Trophoblast cell (in vitro differentiated cells and primary cell): Measurements from ENCODE around the gene CD163.

Experiments
- DNase-seq, 2 donors: peaks; one replicate each; pipeline ENCODE4 v3.0.0-alpha.2; 2016
- H2AFZ ChIP-seq: 2 replicates; pipeline ENCODE4 v1.6.1; 2013; ENCODE audit warnings: low read length, moderate library complexity, mild to moderate bottlenecking; ENCODE audit not compliant: insufficient read depth, poor library complexity
- H2AK5ac ChIP-seq: 2 replicates; pipeline ENCODE4 v1.6.1; 2013; ENCODE audit warnings: mild to moderate bottlenecking, low read length
- H2BK120ac ChIP-seq: 2 replicates; pipeline ENCODE4 v1.6.1; 2013; ENCODE audit warnings: low read length, mild to moderate bottlenecking, moderate library complexity; ENCODE audit not compliant: insufficient read depth, poor library complexity
- H2BK12ac ChIP-seq: 2 replicates; pipeline ENCODE4 v1.6.1; 2013; ENCODE audit warnings: mild to moderate bottlenecking, low read length, moderate library complexity
- H2BK5ac ChIP-seq: 2 replicates; pipeline ENCODE4 v1.6.1; 2013; ENCODE audit warnings: low read length, low read depth, moderate library complexity, mild to moderate bottlenecking; ENCODE audit not compliant: poor library complexity
- H3K14ac ChIP-seq: 2 replicates; pipeline ENCODE4 v1.6.1; 2013; ENCODE audit warnings: mild to moderate bottlenecking, low read length
- H3K18ac ChIP-seq: 2 replicates; pipeline ENCODE4 v1.6.1; 2013; ENCODE audit warnings: mild to moderate bottlenecking, low read length
- H3K23ac ChIP-seq: 2 replicates; pipeline ENCODE4 v1.6.1; 2013; ENCODE audit warnings: low read length
- H3K27ac ChIP-seq: 2 replicates; pipeline ENCODE4 v1.5.1; 2013; ENCODE audit warnings: low read depth, mild to moderate bottlenecking, inconsistent platforms, low read length, moderate library complexity
- H3K27me3 ChIP-seq: 2 replicates; pipeline ENCODE4 v1.6.1; 2013; ENCODE audit warnings: inconsistent platforms, mild to moderate bottlenecking, low read length, moderate library complexity; ENCODE audit not compliant: insufficient read depth
- H3K36me3 ChIP-seq, 2 experiments: 1 replicate in 1 of 2; 2 replicates in 1 of 2; pipeline ENCODE4 v1.6.1; 2013; ENCODE audit warnings: low read length in 2 of 2, mild to moderate bottlenecking in 2 of 2, moderate library complexity in 1 of 2; ENCODE audit not compliant: insufficient read depth in 2 of 2, control insufficient read depth in 1 of 2
- H3K4ac ChIP-seq: 2 replicates; pipeline ENCODE4 v1.6.1; 2013; ENCODE audit warnings: low read depth, mild to moderate bottlenecking, low read length, moderate library complexity
- H3K4me1 ChIP-seq, 2 experiments: 1 replicate in 1 of 2; 2 replicates in 1 of 2; pipeline ENCODE4 v1.6.1; 2013; ENCODE audit warnings: low read length in 2 of 2, mild to moderate bottlenecking in 2 of 2, moderate library complexity in 1 of 2; ENCODE audit not compliant: insufficient read depth in 2 of 2, control insufficient read depth in 1 of 2
- H3K4me2 ChIP-seq: 2 replicates; pipeline ENCODE4 v1.6.1; 2013; ENCODE audit warnings: inconsistent platforms, mild to moderate bottlenecking, low read length, moderate library complexity
- H3K4me3 ChIP-seq: 2 replicates; pipeline ENCODE4 v1.5.1; 2013; ENCODE audit warnings: mild to moderate bottlenecking, low read depth, low read length, inconsistent platforms
- H3K79me1 ChIP-seq: one replicate; pipeline ENCODE4 v1.6.1; 2013; ENCODE audit warnings: low read length
- H3K79me2 ChIP-seq: 2 replicates; pipeline ENCODE4 v1.6.1; 2013; ENCODE audit warnings: low read length, mild to moderate bottlenecking; ENCODE audit not compliant: control insufficient read depth, insufficient read depth, poor library complexity
- H3K9ac ChIP-seq: 2 replicates; pipeline ENCODE4 v1.6.1; 2013; ENCODE audit warnings: mild to moderate bottlenecking, low read length
- H3K9me3 ChIP-seq: 2 replicates; pipeline ENCODE4 v1.6.1; 2013; ENCODE audit warnings: low read depth, mild to moderate bottlenecking, control low read depth, inconsistent platforms, low read length; ENCODE audit not compliant: insufficient read depth
- H4K12ac ChIP-seq: 2 replicates; pipeline ENCODE4 v1.6.1; 2013; ENCODE audit warnings: low read depth, mild to moderate bottlenecking, low read length, moderate library complexity
- H4K8ac ChIP-seq: 2 replicates; pipeline ENCODE4 v1.6.1; 2013; ENCODE audit warnings: low read depth, mild to moderate bottlenecking, low read length, moderate library complexity
- H4K91ac ChIP-seq: one replicate; pipeline ENCODE4 v1.6.1; 2013; ENCODE audit warnings: low read depth, mild to moderate bottlenecking, low read length, moderate library complexity
- WGBS: extraction: QIAGEN DNeasy Blood & Tissue Kit; methylation state at CpG from one replicate; pipeline ENCODE4 v1.1.7; 2013; ENCODE audit warnings: missing lambda C conversion rate; ENCODE audit not compliant: insufficient read length, insufficient coverage; ENCODE audit errors: extremely low coverage; 5-methylcytosine and 5-hydroxymethylcytosine counted together

CD163 gene

GRCh38 chr12:7444537-7444936, 59.0 kb downstream of the CD163 start:
- H2BK12ac ChIP-seq: no peak overlapping the region
- no peak overlapping the region for H3K9ac ChIP-seq
- H4K8ac ChIP-seq: no peak overlapping the region
- no peaks in the 10 kb centered on the region for H3K79me2 ChIP-seq
- no peak overlapping the region for H2BK120ac ChIP-seq
- H3K36me3 ChIP-seq: no peaks in the 10 kb centered on the region
- no peak overlapping the region for H4K12ac ChIP-seq
- H3K14ac ChIP-seq: no peak overlapping the region
- no peak overlapping the region for H2AFZ ChIP-seq
- WGBS: no CpG with 5 or more reads among the region's 4 CpGs
- H3K27ac ChIP-seq: no peak overlapping the region
- H3K4me2 ChIP-seq: no peak overlapping the region
- no peak for DNase-seq
- H2BK5ac ChIP-seq: no peak overlapping the region
- H3K9me3 ChIP-seq: peaks cover 1% of the 10 kb centered on the region
- peaks cover 4% of the 10 kb centered on the region for H3K79me1 ChIP-seq
- H3K4ac ChIP-seq: no peak overlapping the region
- no peaks in the 10 kb centered on the region for H3K4me1 ChIP-seq
- no peak overlapping the region for H3K23ac ChIP-seq
- no peak overlapping the region for H3K4me3 ChIP-seq
- no peak overlapping the region for H4K91ac ChIP-seq
- H2AK5ac ChIP-seq: no peak overlapping the region
- no peak overlapping the region for H3K18ac ChIP-seq
- H3K27me3 ChIP-seq: no peaks in the 10 kb centered on the region

GRCh38 chr12:7444076-7444475, 59.5 kb downstream of the CD163 start, which contains the start of gene CD163L1:
TSS of gene CD163L1 (minus strand) at chr12:7444153. CDS start at chr12:7444127, 26 bp downstream.
- Histone ChIP-seq H3K23ac (no peak within 1 kb of the TSS), H3K4me1 (no peaks in the 10 kb centered on the region), H3K4me2 (no peak within 1 kb of the TSS), H3K27me3 (no peaks in the 10 kb centered on the region), H3K18ac (no peak within 1 kb of the TSS), H3K36me3 (no peaks in the 10 kb centered on the region), H4K91ac (no peak within 1 kb of the TSS), H3K4ac (no peak within 1 kb of the TSS), H2AFZ (no peak within 1 kb of the TSS), H2BK120ac (no peak within 1 kb of the TSS), H3K9ac (no peak within 1 kb of the TSS), H3K14ac (no peak within 1 kb of the TSS), H3K4me3 (no peak within 1 kb of the TSS), H2AK5ac (no peak within 1 kb of the TSS), H3K27ac (no peak within 1 kb of the TSS), H3K9me3 (peaks cover 1% of the 10 kb centered on the region), H4K8ac (no peak within 1 kb of the TSS), H2BK12ac (no peak within 1 kb of the TSS), H2BK5ac (no peak within 1 kb of the TSS), H4K12ac (no peak within 1 kb of the TSS), H3K79me1 (peaks cover 4% of the 10 kb centered on the region), H3K79me2 (no peaks in the 10 kb centered on the region)
- no peak for DNase-seq
- WGBS: no CpG with 5 or more reads among the region's 2 CpGs

GRCh38 chr12:7441216-7441615, 62.4 kb downstream of the CD163 start:
- H2AK5ac ChIP-seq: no peak overlapping the region
- DNase-seq: no peak
- H3K36me3 ChIP-seq: no peaks in the 10 kb centered on the region

GRCh38 chr12:7439579-7440505, 63.7 kb downstream of the CD163 start:
- Histone ChIP-seq H3K4ac (no peak overlapping the region), H2BK5ac (no peak overlapping the region), H3K9me3 (no peaks in the 10 kb centered on the region), H4K91ac (peak overlapping the region; percentile 66), H3K79me1 (peaks cover 4% of the 10 kb centered on the region), H3K27me3 (no peaks in the 10 kb centered on the region), H3K4me1 (no peaks in the 10 kb centered on the region), H3K14ac (no peak overlapping the region), H3K27ac (peak overlapping the region; percentile 2), H3K23ac (no peak overlapping the region), H2BK12ac (no peak overlapping the region), H3K18ac (peak overlapping the region; percentile 41), H2BK120ac (peak overlapping the region; percentile 13), H3K4me2 (peak overlapping the region; percentile 70), H2AFZ (peak overlapping the region; percentile 80), H4K12ac (peak overlapping the region; percentile 77), H3K4me3 (peak overlapping the region; percentile 78), H4K8ac (peak overlapping the region; percentile 38), H3K36me3 (no peaks in the 10 kb centered on the region), H3K79me2 (no peaks in the 10 kb centered on the region), H3K9ac (no peak overlapping the region), H2AK5ac (no peak overlapping the region)
- DNase-seq: peak; percentile 79 to 82
- WGBS: no CpG with 5 or more reads among the region's 84 CpGs

More at GRCh38 chr12:7441216-7441615, 62.4 kb downstream of the CD163 start:
- Histone ChIP-seq H2BK5ac (no peak overlapping the region), H3K27ac (no peak overlapping the region), H4K91ac (no peak overlapping the region), H3K4me3 (no peak overlapping the region), H3K18ac (no peak overlapping the region), H4K8ac (no peak overlapping the region), H3K23ac (no peak overlapping the region), H2AFZ (no peak overlapping the region), H3K14ac (no peak overlapping the region), H3K4me1 (no peaks in the 10 kb centered on the region), H3K79me1 (peaks cover 4% of the 10 kb centered on the region), H3K4me2 (no peak overlapping the region), H3K27me3 (no peaks in the 10 kb centered on the region), H3K4ac (no peak overlapping the region), H2BK12ac (no peak overlapping the region), H4K12ac (no peak overlapping the region), H3K79me2 (no peaks in the 10 kb centered on the region), H2BK120ac (no peak overlapping the region), H3K9ac (no peak overlapping the region), H3K9me3 (no peaks in the 10 kb centered on the region)
- WGBS: no CpG with 5 or more reads among the region's 1 CpG
